NCI-H526 treated with DMSO at 0.1 percent for 48 hours (cell line): ENCODE measurements around the gene ARHGAP19.

ENCODE experiments used
- DNase-seq: peaks from one replicate; lab custom pipeline; 2025; lab: John Stamatoyannopoulos, UW

The ARHGAP19 gene, protein sequence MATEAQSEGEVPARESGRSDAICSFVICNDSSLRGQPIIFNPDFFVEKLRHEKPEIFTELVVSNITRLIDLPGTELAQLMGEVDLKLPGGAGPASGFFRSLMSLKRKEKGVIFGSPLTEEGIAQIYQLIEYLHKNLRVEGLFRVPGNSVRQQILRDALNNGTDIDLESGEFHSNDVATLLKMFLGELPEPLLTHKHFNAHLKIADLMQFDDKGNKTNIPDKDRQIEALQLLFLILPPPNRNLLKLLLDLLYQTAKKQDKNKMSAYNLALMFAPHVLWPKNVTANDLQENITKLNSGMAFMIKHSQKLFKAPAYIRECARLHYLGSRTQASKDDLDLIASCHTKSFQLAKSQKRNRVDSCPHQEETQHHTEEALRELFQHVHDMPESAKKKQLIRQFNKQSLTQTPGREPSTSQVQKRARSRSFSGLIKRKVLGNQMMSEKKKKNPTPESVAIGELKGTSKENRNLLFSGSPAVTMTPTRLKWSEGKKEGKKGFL

GRCh38 chr10:97292097-97292861, at the start of gene ARHGAP19:
ARHGAP19 (minus strand) TSS chr10:97292637; CDS start chr10:97292627, 10 bp downstream.
- DNase-seq = peak; percentile 94

GRCh38 chr10:97341416-97341815, 49.0 kb upstream of the ARHGAP19 start:
- no peak for DNase-seq

- DNase-seq = no peak
These were observed 45.6 kb upstream of the ARHGAP19 start for GRCh38 chr10:97338041-97338440.

DNA sequence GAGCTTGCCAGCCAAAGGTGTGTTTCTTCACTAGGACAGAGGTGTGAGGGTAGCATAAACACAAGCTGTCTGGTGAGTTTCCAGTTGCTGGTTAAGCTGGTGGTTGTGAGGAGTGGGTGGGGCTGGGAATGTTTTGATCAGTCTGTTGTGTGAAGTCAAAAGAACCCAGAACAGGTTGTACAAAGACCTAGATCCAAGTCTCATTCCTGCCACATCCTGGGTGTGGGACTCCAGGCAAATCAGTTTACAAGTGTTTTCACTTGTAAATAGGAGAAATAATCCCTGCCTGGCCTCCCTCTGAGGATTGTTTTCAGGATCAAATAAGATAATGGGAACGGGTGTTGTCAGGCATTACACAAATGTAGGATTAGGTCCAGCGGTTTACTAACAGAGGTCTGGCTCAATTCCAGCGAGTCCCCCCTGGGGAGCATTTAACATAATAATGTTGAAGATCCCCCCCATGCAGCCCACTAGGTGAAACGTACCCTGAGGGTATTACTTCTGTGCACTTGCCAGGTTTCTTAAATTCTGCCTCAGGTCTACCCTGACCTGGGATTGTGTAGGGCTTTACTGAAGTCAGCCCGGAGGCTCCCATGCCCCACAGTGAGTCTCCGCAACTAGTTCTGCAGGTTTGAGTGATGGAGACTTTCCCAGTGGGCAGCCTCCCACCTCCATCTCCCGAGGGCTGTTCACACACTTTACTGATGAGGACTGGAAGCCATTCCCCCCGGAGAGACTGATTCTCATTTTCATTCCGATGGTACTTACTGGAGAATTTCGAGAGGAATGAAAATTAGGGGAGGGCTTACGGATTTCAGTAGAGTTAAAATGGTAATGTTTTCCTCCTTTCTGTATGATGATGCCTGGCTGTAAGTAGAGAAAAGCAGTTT, 44.8 kb upstream of the ARHGAP19 start:
- peak; percentile 13 for DNase-seq

GRCh38 chr10:97336446-97336845, 44.0 kb upstream of the ARHGAP19 start:
- DNase-seq = peak; percentile 76

- no peak for DNase-seq
These were observed 43.6 kb upstream of the ARHGAP19 start for GRCh38 chr10:97336006-97336405.

- DNase-seq = no peak
These were observed 42.8 kb upstream of the ARHGAP19 start for GRCh38 chr10:97335188-97335619.

GRCh38 chr10:97334370-97335175, 42.1 kb upstream of the ARHGAP19 start, which contains the start of gene FRAT2:
FRAT2 (minus strand) TSS chr10:97334729; CDS start chr10:97334572, 157 bp downstream.
- DNase-seq = peak; percentile 51

DNA sequence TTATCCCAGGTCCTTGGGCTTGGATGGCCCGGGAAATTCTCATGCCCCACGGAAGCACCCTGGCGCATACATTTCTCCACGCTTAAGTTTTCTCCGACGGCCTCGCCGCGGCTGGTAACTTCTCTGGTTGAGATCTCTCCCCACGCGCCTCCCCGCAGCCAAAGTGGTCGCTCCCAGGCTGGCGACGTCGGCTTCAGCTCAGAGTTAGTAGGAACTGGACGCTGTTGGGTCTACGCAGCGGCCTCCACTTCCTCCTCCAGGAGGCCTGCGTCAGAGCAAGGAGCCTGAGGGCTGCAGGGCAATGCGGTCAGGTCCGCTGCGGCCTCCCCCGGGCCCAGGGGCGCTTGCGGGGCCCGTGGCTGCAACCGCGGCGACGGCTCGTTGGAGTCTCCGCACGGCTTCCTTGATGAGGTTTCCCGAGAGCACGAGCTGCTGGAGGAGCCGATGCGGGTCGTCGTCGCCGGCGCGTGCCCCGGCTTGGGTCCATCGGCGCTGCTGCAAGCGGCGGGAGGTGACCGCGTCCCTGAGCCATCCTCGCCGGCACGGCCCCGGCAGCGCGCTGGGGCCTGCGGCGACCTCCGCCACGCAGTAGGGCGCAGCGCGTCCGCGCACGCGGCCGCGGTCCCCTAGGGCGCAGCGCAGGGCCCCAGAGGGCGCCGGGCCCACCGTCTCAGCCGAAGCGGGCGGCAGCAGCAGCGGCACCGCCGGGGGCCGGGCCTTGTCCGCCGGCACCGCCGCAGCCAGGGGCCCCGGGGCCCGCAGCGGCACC, 41.3 kb upstream of the ARHGAP19 start:
- DNase-seq = no peak

DNA sequence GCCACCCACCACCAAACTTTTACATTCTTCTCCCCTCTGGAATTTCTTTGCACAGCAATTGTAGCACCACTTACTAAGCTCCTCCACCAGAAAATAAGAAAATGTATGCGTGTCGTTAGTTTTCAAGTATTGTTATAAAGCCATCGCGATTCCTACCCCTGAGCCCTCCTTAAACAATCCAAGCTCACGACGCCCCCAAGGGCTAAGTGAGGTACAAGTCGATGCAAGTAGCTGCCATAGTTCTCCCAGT, 40.8 kb upstream of the ARHGAP19 start:
- DNase-seq = no peak

GRCh38 chr10:97332591-97333350, 40.3 kb upstream of the ARHGAP19 start:
- no peak for DNase-seq

GRCh38 chr10:97331153-97331703, 38.8 kb upstream of the ARHGAP19 start:
- no peak for DNase-seq

DNA sequence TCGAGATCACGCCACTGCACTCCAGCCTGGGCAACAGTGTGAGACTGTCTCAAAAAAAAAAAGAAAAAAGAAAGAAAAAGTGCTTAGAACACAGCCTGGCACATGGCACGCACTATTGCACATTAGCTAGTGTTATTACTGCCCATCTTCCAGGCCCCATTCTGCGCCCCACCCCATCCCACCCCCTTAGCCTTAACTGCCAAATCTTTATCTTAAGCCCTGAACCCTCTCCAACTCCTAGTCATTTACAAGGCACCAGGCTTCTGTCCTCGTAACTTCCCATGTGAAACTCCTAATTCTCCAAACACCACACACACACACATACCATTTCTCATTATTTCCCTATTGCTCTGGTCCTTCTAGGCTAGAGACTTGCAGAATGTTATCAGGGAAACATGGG, 37.3 kb upstream of the ARHGAP19 start:
- DNase-seq = no peak

- DNase-seq = no peak
These were observed 36.4 kb upstream of the ARHGAP19 start for GRCh38 chr10:97328646-97329453.

DNA sequence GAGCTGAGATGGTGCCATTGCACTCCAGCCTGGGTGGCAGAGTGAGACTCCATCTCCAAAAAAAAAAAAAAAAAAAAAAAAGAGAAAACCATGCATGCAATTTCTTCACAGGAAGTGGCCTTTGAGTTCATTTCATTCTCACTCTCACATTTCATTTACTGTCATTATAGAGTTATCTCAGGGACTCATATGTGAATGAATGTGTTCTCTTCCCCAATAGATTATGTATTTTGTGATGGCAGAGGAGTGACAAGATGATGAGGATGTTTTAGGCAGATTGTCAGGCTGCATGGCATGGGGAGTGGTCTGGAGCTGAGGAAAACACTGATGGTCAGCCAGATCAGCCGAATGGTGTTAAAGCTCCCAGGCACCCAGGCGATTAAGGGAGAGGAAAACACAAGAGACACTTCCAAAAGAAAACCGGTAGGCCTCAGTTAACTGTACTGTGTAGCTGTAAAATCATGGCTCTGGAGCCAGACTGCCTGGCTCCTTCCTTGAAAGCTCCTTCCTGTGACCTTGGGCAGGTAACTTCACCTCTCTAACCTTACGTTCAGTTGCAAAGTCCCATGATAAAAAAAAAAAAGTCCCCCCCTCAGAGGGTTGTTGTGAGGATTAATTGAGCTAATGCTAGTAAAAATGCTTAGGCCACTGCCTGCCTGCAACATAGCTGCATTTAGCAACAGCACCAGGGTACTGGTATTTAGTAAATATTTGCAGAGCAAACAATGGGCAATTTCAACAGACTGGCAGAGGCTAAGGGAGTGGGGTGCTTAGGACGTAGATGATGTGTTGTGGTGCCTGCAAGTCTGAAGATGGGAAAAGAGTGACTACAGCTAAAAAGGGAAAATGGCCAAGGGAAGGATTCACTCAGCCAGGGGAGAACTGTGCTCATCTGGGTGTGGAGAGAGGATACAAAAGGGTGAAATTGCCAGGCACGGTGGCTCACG, 35.2 kb upstream of the ARHGAP19 start:
- no peak for DNase-seq

- DNase-seq = no peak
These were observed 33.3 kb upstream of the ARHGAP19 start for GRCh38 chr10:97325754-97326153.

DNA sequence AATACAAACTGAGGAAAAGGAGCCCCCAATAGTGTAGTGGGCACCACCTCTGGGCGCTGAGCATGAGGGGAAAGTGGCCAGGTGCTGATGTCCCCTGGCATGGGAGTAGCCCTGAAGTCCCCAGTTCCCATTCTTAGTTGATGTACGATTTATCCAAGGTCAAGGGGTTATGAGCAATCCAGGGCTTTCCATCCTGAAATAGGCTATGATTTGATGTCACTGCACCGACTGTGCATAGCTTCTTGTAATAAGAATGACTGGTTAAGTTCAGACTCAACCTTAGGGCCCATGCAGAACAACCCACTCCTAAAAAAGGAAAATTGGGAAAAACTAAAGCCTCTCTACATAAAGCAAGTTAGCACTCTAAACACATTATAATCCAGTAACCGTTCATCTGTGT, 31.1 kb upstream of the ARHGAP19 start:
- DNase-seq = no peak
